Endothelial cell of umbilical vein (primary cell): Measurements from ENCODE around the gene SMARCC2. TPM values are rescaled to one million over a fixed set of nuclear protein-coding genes. Genes with fewer than 3 reads are reported as not detected.

Experiments used
- BruUV-seq: library from RNA; stranded (reverse); fragments of 400-500 nt; replicated peaks from 2 replicates; lab custom pipeline; 2021; lab: Mats Ljungman, UMichigan
- CTCF ChIA-PET: fragments of 300-600, 350-600 bp; sonication (Branson Sonifier 250); formaldehyde crosslinking; loops from one replicate; lab custom pipeline; 2021; ENCODE audit warnings: antibody characterized with exemption, inconsistent platforms; lab: Charles Lee
- POLR2A ChIA-PET: fragments of 300-600, 350-600 bp; sonication (Branson Sonifier 250); formaldehyde crosslinking; loops from one replicate; lab custom pipeline; 2021; ENCODE audit warnings: antibody characterized with exemption, inconsistent platforms; lab: Charles Lee
- DNase-seq: peaks from one replicate; pipeline ENCODE4 v3.0.0-alpha.2; 2011; ENCODE audit warnings: low read depth, low spot score
- FAIRE-seq: peaks from 2 replicates; lab custom pipeline; 2011; peaks lifted over from hg19 to GRCh38; lab: Jason Lieb, UNC
- H2AFZ ChIP-seq: 2 replicates; pipeline ENCODE4 v1.6.0; 2012; ENCODE audit warnings: low read depth, low read length, control low read depth, inconsistent platforms
- H3K27ac ChIP-seq: 2 replicates; pipeline ENCODE4 v1.5.1; 2011; ENCODE audit warnings: low read depth, mild to moderate bottlenecking, control low read depth, low read length, moderate library complexity; ENCODE audit not compliant: insufficient read depth
- H3K27me3 ChIP-seq, 2 experiments: 2 replicates each; pipeline versions ENCODE4 v1.6.0 to v1.6.1; 2011; ENCODE audit warnings: low read length in 2 of 2, mixed read lengths in 1 of 2; ENCODE audit not compliant: control insufficient read depth in 2 of 2, insufficient read depth in 2 of 2
- H3K36me3 ChIP-seq, 2 experiments: 2 replicates in 1 of 2; 3 replicates in 1 of 2; pipeline ENCODE4 v1.5.1; 2011; ENCODE audit warnings: low read length in 2 of 2, mild to moderate bottlenecking in 1 of 2, moderate library complexity in 1 of 2; ENCODE audit not compliant: control insufficient read depth in 2 of 2, insufficient read depth in 2 of 2; ENCODE audit errors: extremely low read depth in 1 of 2
- H3K4me1 ChIP-seq: 3 replicates; pipeline ENCODE4 v1.5.1; 2011; ENCODE audit warnings: mild to moderate bottlenecking, low read length; ENCODE audit not compliant: control insufficient read depth, insufficient read depth; ENCODE audit errors: extremely low read depth
- H3K4me2 ChIP-seq: 2 replicates; pipeline ENCODE4 v1.6.1; 2011; ENCODE audit warnings: low read length, control low read depth, mixed read lengths; ENCODE audit not compliant: insufficient read depth
- H3K4me3 ChIP-seq, 3 experiments: fragments of 200-600 bp in 1 of 3; sonication (generic), shearing (Covaris generic) in 1 of 3; replicated peaks in 1 of 3; 2 replicates each; pipeline ENCODE4 v1.5.1; 2011 to 2016; ENCODE audit warnings: control low read depth in 3 of 3, low read length in 3 of 3, mild to moderate bottlenecking in 2 of 3, inconsistent platforms in 1 of 3, low read depth in 1 of 3, moderate library complexity in 1 of 3; ENCODE audit not compliant: insufficient read depth in 1 of 3
- H3K79me2 ChIP-seq: 2 replicates; pipeline ENCODE4 v1.6.0; 2012; ENCODE audit warnings: low read length, inconsistent platforms; ENCODE audit not compliant: control insufficient read depth, insufficient read depth
- H3K9ac ChIP-seq: replicated peaks from 2 replicates; pipeline ENCODE3; 2011; ENCODE audit warnings: low read length, control low read depth; ENCODE audit not compliant: insufficient read depth; ENCODE audit errors: extremely low read depth
- H3K9me1 ChIP-seq: replicated peaks from 3 replicates; pipeline ENCODE4 v1.6.0; 2011; ENCODE audit warnings: mild to moderate bottlenecking, low read length; ENCODE audit not compliant: control insufficient read depth, insufficient read depth; ENCODE audit errors: extremely low read depth
- H3K9me3 ChIP-seq: replicated peaks from 2 replicates; pipeline ENCODE4 v1.5.1; 2012; ENCODE audit warnings: low read length, inconsistent platforms; ENCODE audit not compliant: control insufficient read depth, insufficient read depth
- H4K20me1 ChIP-seq: replicated peaks from 2 replicates; pipeline ENCODE3; 2011; ENCODE audit warnings: mild to moderate bottlenecking, low read length; ENCODE audit not compliant: control insufficient read depth, insufficient read depth; ENCODE audit errors: extremely low read depth
- EZH2 ChIP-seq: IDR thresholded peaks from 2 replicates; pipeline ENCODE4 v1.6.1; 2012; ENCODE audit warnings: borderline replicate concordance, low read depth, mild to moderate bottlenecking, moderate library complexity, low read length, inconsistent platforms; ENCODE audit not compliant: severe bottlenecking
- FOS ChIP-seq: IDR thresholded peaks from 2 replicates; pipeline ENCODE4 v1.6.1; 2011; ENCODE audit warnings: mild to moderate bottlenecking, low read length, moderate library complexity, borderline replicate concordance; ENCODE audit not compliant: insufficient read depth
- GATA2 ChIP-seq: IDR thresholded peaks from 2 replicates; pipeline ENCODE4 v1.7.0; 2011; ENCODE audit warnings: low read depth, mild to moderate bottlenecking, moderate library complexity, mixed read lengths, low read length; ENCODE audit not compliant: insufficient read length, insufficient read depth
- JUN ChIP-seq: IDR thresholded peaks from 2 replicates; pipeline ENCODE4 v1.6.1; 2011; ENCODE audit warnings: borderline replicate concordance, low read depth; ENCODE audit not compliant: insufficient read length, insufficient read depth
- MYC ChIP-seq: IDR thresholded peaks from one replicate; pipeline ENCODE4 v1.6.1; 2011; ENCODE audit warnings: mild to moderate bottlenecking, low read depth, low read length
- POLR2A ChIP-seq: IDR thresholded peaks from 2 replicates; pipeline ENCODE4 v1.6.1; 2012; ENCODE audit warnings: low read depth, mild to moderate bottlenecking, control low read depth, low read length
- POLR2AphosphoS5 ChIP-seq: IDR thresholded peaks from 2 replicates; pipeline ENCODE4 v1.6.1; 2012; ENCODE audit warnings: low read depth, mild to moderate bottlenecking, control low read depth, low read length, moderate library complexity; ENCODE audit not compliant: insufficient read depth
- dilution Hi-C: fragments of 300-500 bp; cut with MboI; formaldehyde crosslinking; loops from one replicate; pipeline ENCODE4 v1.15.0; 2019; ENCODE audit warnings: low sequenced_read_pairs; ENCODE audit not compliant: extremely low pct_ligation_motif_present
- intact Hi-C: fragments of 100-400 bp; cut with micrococcal nuclease; formaldehyde crosslinking; loops from one replicate; pipeline ENCODE4 v1.10.0; 2022
- polyA plus RNA-seq, 4 experiments: library from polyadenylated mRNA; depleted of rRNA in 3 of 4; stranded (reverse) in 3 of 4; unstranded in 1 of 4; fragments of >200 nt; gene quantifications; 2 replicates each; pipeline versions ENCODE4 v1.2.1 to v1.2.3, GENCODE V29; 2011 to 2012; ENCODE audit warnings: missing spikeins in 1 of 4
- total RNA-seq: library from RNA; stranded (reverse); gene quantifications from 2 replicates; pipeline ENCODE4 v1.2.3, GENCODE V29; 2021
- TF ChIP-seq, protein P1 (sequence below), 2 donors: IDR thresholded peaks; 1 replicate in 1 of 2; 2 replicates in 1 of 2; pipeline ENCODE4 v1.5.1; 2011; ENCODE audit warnings: low read length in 2 of 2, mild to moderate bottlenecking in 2 of 2, moderate library complexity in 2 of 2, control low read depth in 1 of 2, inconsistent platforms in 1 of 2, low read depth in 1 of 2; ENCODE audit not compliant: insufficient read depth in 1 of 2; ENCODE audit errors: extremely low read depth in 1 of 2
- TF ChIP-seq, protein P2 (sequence below): IDR thresholded peaks from 2 replicates; pipeline ENCODE4 v1.6.1; 2011; ENCODE audit not compliant: insufficient read depth, insufficient read length

The SMARCC2 gene
- total and polyA plus RNA-seq, 2 donors (not counting 3 experiments of a cell fraction or from before 2014, with no cell fraction given), result 51.9 to 121 TPM

DNA sequence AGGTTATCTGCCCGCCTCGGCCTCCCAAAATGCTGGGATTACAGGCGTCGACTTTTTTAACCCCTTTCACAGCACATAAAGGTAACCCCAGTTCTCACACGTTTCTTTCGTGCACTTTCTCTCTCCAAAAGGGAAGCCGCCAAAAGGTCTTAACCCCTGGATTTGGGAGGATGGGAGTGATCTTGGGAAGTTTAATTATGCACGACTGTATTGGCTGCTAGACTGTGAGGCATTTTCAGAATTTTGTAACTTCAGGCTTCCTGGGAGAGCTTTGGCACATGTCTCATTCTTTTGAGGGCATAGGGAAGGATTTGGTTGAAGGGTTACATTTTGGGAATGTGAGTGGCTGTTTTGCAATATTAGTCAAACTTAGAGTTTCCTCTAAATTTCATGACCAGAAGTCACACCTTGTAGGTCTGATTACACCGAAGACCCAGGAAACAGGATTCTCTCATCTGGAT lies 1.4 kb upstream of the SMARCC2 start:
- Histone ChIP-seq H3K9me3 (no peaks in the 10 kb centered on the region), H3K9ac (peak overlapping the region; percentile 6), H2AFZ (peak overlapping the region; percentile 63), H3K36me3 (peaks cover 3% of the 10 kb centered on the region in 2 experiments), H3K4me1 (peaks cover 20% of the 10 kb centered on the region), H3K4me3 (peak overlapping the region in 1 of 3 experiments; percentile 53), H3K79me2 (peaks cover 28% of the 10 kb centered on the region), H3K27me3 (no peaks in the 10 kb centered on the region), H3K9me1 (no peaks in the 10 kb centered on the region), H3K27ac (no peak overlapping the region), H3K4me2 (peak overlapping the region; percentile 70), H4K20me1 (no peaks in the 10 kb centered on the region)
- CTCF ChIA-PET, result interaction anchor here (1.6 to 4.4 kb wide), 8 partner anchors 14 to 107 kb away, joined by 4 to 236 read pairs (median 45); partner anchors contain the start of genes ANKRD52, ESYT1, RNF41 and RPL41
- intact Hi-C loops, result no loop called here
- dilution Hi-C loops, result no loop called here
- FAIRE-seq (no peak), DNase-seq (no peak)
- BruUV-seq, result no TSS peak
- TF ChIP-seq, protein P1, sequence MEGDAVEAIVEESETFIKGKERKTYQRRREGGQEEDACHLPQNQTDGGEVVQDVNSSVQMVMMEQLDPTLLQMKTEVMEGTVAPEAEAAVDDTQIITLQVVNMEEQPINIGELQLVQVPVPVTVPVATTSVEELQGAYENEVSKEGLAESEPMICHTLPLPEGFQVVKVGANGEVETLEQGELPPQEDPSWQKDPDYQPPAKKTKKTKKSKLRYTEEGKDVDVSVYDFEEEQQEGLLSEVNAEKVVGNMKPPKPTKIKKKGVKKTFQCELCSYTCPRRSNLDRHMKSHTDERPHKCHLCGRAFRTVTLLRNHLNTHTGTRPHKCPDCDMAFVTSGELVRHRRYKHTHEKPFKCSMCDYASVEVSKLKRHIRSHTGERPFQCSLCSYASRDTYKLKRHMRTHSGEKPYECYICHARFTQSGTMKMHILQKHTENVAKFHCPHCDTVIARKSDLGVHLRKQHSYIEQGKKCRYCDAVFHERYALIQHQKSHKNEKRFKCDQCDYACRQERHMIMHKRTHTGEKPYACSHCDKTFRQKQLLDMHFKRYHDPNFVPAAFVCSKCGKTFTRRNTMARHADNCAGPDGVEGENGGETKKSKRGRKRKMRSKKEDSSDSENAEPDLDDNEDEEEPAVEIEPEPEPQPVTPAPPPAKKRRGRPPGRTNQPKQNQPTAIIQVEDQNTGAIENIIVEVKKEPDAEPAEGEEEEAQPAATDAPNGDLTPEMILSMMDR (IDR thresholded peaks at IDR 0.05; ENCODE audit: extremely low read depth in 1 of 2, insufficient read depth in 1 of 2, low read depth in 1 of 2, low read length in 2 of 2), result no peak
- TF ChIP-seq GATA2, result no peak
- TF ChIP-seq MYC, result no peak
- TF ChIP-seq FOS, result no peak
- TF ChIP-seq, protein P2, sequence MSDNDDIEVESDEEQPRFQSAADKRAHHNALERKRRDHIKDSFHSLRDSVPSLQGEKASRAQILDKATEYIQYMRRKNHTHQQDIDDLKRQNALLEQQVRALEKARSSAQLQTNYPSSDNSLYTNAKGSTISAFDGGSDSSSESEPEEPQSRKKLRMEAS, result no peak
- TF ChIP-seq POLR2A, result no peak
- no peak for TF ChIP-seq JUN
- no peak for TF ChIP-seq EZH2
- no peak for TF ChIP-seq POLR2AphosphoS5
- POLR2A ChIA-PET, result interaction anchor here (0.7 to 3.1 kb wide), 2 partner anchors 73 to 169 kb away, joined by 5 to 18 read pairs; partner anchors contain the start of genes RPL41, STAT2 and ZC3H10
